LNCAP (cell line): Measurements from ENCODE around the gene FOXA1.

Experiments
- CTCF ChIP-seq: fragments of 450-650 bp; IDR thresholded peaks from 2 replicates; pipeline ENCODE4 v1.5.1; 2017; ENCODE audit warnings: mild to moderate bottlenecking

Gene FOXA1

GRCh38 chr14:37615582-37616289 is 20.7 kb upstream of the FOXA1 start:
- no peak for TF ChIP-seq CTCF

GRCh38 chr14:37610945-37611523 is 16.0 kb upstream of the FOXA1 start:
- TF ChIP-seq CTCF, result no peak

GRCh38 chr14:37608649-37609048 is 13.6 kb upstream of the FOXA1 start:
- TF ChIP-seq CTCF, result no peak

GRCh38 chr14:37606678-37607077 is 11.6 kb upstream of the FOXA1 start:
- no peak for TF ChIP-seq CTCF

GRCh38 chr14:37603688-37604251 is 8.7 kb upstream of the FOXA1 start:
- TF ChIP-seq CTCF, result no peak

- TF ChIP-seq CTCF, result no peak
Measured at GRCh38 chr14:37602605-37603453, 7.8 kb upstream of the FOXA1 start.

- TF ChIP-seq CTCF, result no peak
Measured at GRCh38 chr14:37601865-37602264, 6.8 kb upstream of the FOXA1 start.
